Epithelial cell of esophagus (primary cell): ENCODE measurements around the gene SPSB1.

Experiments used
- DNase-seq: peaks from one replicate; pipeline ENCODE4 v3.0.0; 2010; ENCODE audit warnings: low read depth
- H3K4me3 ChIP-seq: 2 replicates; pipeline ENCODE4 v1.5.1; 2011; ENCODE audit warnings: mild to moderate bottlenecking, low read length, control low read depth
- TF ChIP-seq, protein P1 (sequence below): IDR thresholded peaks from 2 replicates; pipeline ENCODE4 v1.5.1; 2011; ENCODE audit warnings: low read depth, mild to moderate bottlenecking, low read length, control low read depth, inconsistent platforms; ENCODE audit not compliant: insufficient read depth; ENCODE audit errors: missing control alignments

The SPSB1 gene

DNA sequence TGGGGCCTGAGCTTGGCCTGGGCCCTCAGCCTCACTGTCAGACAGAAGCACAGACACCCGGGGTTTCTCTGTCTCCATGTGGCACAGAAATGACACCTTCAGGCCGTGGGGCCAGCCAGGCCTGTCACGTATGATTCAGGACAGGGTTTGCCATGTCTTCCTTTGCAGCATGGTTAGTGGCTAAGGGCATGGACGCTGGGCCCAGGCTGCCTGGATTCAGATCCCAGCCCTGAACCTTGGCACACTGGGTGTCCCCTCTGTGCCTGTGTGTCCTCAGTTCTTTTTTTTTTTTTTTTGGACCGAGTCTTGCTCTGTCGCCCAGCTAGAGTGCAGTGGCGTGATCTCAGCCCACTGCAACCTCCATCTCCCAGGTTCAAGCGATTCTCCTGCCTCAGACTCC, 73.6 kb downstream of the SPSB1 start:
- TF ChIP-seq, protein P1, sequence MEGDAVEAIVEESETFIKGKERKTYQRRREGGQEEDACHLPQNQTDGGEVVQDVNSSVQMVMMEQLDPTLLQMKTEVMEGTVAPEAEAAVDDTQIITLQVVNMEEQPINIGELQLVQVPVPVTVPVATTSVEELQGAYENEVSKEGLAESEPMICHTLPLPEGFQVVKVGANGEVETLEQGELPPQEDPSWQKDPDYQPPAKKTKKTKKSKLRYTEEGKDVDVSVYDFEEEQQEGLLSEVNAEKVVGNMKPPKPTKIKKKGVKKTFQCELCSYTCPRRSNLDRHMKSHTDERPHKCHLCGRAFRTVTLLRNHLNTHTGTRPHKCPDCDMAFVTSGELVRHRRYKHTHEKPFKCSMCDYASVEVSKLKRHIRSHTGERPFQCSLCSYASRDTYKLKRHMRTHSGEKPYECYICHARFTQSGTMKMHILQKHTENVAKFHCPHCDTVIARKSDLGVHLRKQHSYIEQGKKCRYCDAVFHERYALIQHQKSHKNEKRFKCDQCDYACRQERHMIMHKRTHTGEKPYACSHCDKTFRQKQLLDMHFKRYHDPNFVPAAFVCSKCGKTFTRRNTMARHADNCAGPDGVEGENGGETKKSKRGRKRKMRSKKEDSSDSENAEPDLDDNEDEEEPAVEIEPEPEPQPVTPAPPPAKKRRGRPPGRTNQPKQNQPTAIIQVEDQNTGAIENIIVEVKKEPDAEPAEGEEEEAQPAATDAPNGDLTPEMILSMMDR: no peak
- no peak overlapping the region for H3K4me3 ChIP-seq
- no peak for DNase-seq

GRCh38 chr1:9366943-9367780, 74.5 kb downstream of the SPSB1 start:
- H3K4me3 ChIP-seq: no peak overlapping the region
- TF ChIP-seq, protein P1: no peak
- DNase-seq: no peak

GRCh38 chr1:9367806-9368205, 75.1 kb downstream of the SPSB1 start:
- TF ChIP-seq, protein P1: no peak
- DNase-seq: no peak
- H3K4me3 ChIP-seq: no peak overlapping the region

- no peak overlapping the region for H3K4me3 ChIP-seq
- TF ChIP-seq, protein P1: no peak
- no peak for DNase-seq
These were observed 75.7 kb downstream of the SPSB1 start for GRCh38 chr1:9368356-9368755.

DNA sequence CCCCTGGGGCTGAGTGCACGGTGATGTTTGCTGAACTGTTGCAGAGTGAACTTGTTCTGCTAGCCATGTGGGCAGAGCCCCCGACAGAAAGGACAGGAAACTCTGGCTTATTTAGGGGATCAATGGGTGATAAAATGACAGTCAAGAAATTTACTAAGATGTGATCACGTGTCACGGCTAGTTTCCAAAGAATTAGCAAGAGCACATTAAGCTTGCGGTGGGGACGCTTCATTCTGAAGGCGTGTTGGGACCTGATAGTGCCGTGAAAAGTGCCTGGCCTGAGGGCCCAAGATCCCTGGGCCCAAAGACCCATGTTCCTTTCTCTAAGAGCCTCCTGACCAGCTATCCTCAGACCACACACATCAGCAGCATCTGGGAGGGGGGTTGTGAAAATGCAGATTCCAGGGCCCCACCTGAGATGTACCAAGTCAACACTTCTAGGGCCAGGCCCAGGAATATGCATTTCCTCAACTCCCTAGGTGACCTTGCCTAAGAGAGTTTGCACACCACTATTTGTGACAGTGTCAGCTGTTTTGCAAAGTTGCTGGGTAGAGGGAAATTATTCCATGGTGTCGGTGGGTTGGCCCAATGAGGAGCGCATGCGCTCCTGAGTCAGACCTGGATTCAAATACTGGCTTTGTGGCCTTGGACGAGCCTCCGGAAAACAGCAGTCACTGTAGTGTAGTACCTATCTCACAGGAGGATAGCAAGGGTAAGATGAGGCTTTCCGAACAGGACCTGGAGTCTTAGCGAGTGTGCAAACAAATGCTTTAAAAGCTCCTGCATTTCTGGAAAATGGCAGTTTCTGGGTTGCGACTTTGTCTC, 77.5 kb downstream of the SPSB1 start:
- peak; percentile 55 for DNase-seq
- TF ChIP-seq, protein P1: no peak
- H3K4me3 ChIP-seq: no peak overlapping the region

DNA sequence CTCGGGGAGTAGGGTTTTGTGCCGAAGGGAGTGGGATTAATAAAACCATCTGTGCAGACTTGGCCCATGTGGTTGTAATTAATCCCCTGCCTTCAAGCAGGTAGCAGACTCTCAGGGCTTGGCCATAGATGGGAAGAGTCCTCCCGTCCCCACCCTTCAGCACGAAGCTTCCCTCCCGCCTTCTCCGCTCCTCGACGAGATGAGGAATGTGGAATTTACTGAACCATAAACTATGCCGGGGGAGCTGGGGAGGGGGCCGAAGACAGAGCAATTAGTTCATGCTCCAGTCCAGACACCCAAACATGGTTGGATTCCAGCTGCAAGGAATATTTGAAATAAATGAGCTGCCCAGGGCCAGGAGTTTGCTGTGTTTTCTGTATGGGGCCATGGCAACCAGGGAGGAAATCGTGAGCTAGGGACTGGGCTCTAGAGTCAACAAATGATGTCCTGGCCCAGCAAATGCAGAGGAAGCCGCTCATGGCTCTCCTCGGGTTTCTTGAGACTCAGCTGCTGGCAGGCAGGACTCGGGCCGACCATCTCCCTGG, 78.8 kb downstream of the SPSB1 start:
- DNase-seq: no peak
- no peak overlapping the region for H3K4me3 ChIP-seq
- TF ChIP-seq, protein P1: no peak
